B cell (primary cell): Measurements from ENCODE around the gene BMP7. TPM values are rescaled to one million over a fixed set of nuclear protein-coding genes. Genes with fewer than 3 reads are reported as not detected.

ENCODE experiments used
- ATAC-seq: fragments of 200-7000 bp; cut with Tn5 transposase; one replicate; pipeline ENCODE4 v1.10.0; 2021; ENCODE audit warnings: low read depth, mild to moderate bottlenecking, moderate number of reproducible peaks, moderate library complexity
- CTCF ChIA-PET: fragments of 350-600 bp; sonication (Branson Sonifier 250); formaldehyde crosslinking; loops from one replicate; lab custom pipeline; 2021; ENCODE audit warnings: antibody characterized with exemption, inconsistent platforms; lab: Charles Lee
- POLR2A ChIA-PET: fragments of 350-600 bp; sonication (Branson Sonifier 250); formaldehyde crosslinking; loops from one replicate; lab custom pipeline; 2021; ENCODE audit warnings: antibody characterized with exemption; lab: Charles Lee
- DNase-seq: peaks from one replicate; pipeline ENCODE4 v3.0.0; 2013
- H2AFZ ChIP-seq: 2 replicates; pipeline ENCODE4 v1.6.1; 2012; ENCODE audit warnings: mild to moderate bottlenecking, low read depth, low read length; ENCODE audit not compliant: insufficient read depth, poor library complexity, severe bottlenecking
- H3K27ac ChIP-seq, 2 donors: 1 replicate in 1 of 2; 2 replicates in 1 of 2; pipeline ENCODE4 v1.5.1; 2012 to 2013; ENCODE audit warnings: low read length in 2 of 2, mild to moderate bottlenecking in 2 of 2, moderate library complexity in 1 of 2
- H3K27me3 ChIP-seq, 4 experiments: fragments of 200-600 bp in 1 of 4; sonication (generic) in 1 of 4; replicated peaks in 1 of 4; 1 replicate in 2 of 4; 2 replicates in 2 of 4; pipeline versions ENCODE4 v1.6.1 to v1.7.0; 2013 to 2016; ENCODE audit warnings: low read length in 3 of 4, mild to moderate bottlenecking in 2 of 4, mixed read lengths in 1 of 4, moderate library complexity in 1 of 4; ENCODE audit not compliant: insufficient read depth in 4 of 4, control insufficient read depth in 3 of 4; ENCODE audit errors: control extremely low read depth in 1 of 4
- H3K36me3 ChIP-seq, 2 experiments: replicated peaks in 1 of 2; 1 replicate in 1 of 2; 2 replicates in 1 of 2; pipeline versions ENCODE4 v1.6.1 to v1.7.1; 2013; ENCODE audit warnings: low read length in 1 of 2; ENCODE audit not compliant: insufficient read depth in 2 of 2, control insufficient read depth in 1 of 2; ENCODE audit errors: control extremely low read depth in 1 of 2, extremely low read depth in 1 of 2
- H3K4me1 ChIP-seq, 2 donors: fragments of 200-600 bp in 1 of 2; sonication (generic) in 1 of 2; 1 replicate in 1 of 2; 2 replicates in 1 of 2; pipeline versions ENCODE4 v1.5.1 to v1.6.1; 2013 to 2017; ENCODE audit warnings: low read length in 2 of 2; ENCODE audit not compliant: control insufficient read depth in 2 of 2, insufficient read depth in 2 of 2
- H3K4me2 ChIP-seq: replicated peaks from 2 replicates; pipeline ENCODE3; 2012; ENCODE audit warnings: mild to moderate bottlenecking, low read depth, low read length; ENCODE audit not compliant: poor library complexity, severe bottlenecking
- H3K4me3 ChIP-seq, 5 experiments: fragments of 200-600 bp in 1 of 5; sonication (generic) in 1 of 5; 1 replicate in 3 of 5; 2 replicates in 2 of 5; pipeline versions ENCODE4 v1.5.1 to v1.7.0; 2011 to 2016; ENCODE audit warnings: low read length in 4 of 5, mild to moderate bottlenecking in 4 of 5, low read depth in 2 of 5, control low read depth in 1 of 5, moderate library complexity in 1 of 5; ENCODE audit not compliant: insufficient read depth in 1 of 5; ENCODE audit errors: control extremely low read depth in 1 of 5, extremely low read depth in 1 of 5
- H3K79me2 ChIP-seq: fragments of 200-600 bp; sonication (generic); one replicate; pipeline ENCODE4 v1.6.0; 2016; ENCODE audit warnings: low read length; ENCODE audit not compliant: control insufficient read depth, insufficient read depth
- H3K9ac ChIP-seq: fragments of 200-600 bp; sonication (generic); 2 replicates; pipeline ENCODE4 v1.6.1; 2017; ENCODE audit warnings: mild to moderate bottlenecking, low read length, moderate library complexity
- H3K9me3 ChIP-seq, 3 donors: one replicate each; pipeline versions ENCODE4 v1.6.1 to v1.7.1; 2013; ENCODE audit warnings: low read length in 2 of 3; ENCODE audit not compliant: control insufficient read depth in 2 of 3, insufficient read depth in 1 of 3; ENCODE audit errors: control extremely low read depth in 1 of 3
- H4K20me1 ChIP-seq: 2 replicates; pipeline ENCODE4 v1.6.0; 2012; ENCODE audit warnings: mild to moderate bottlenecking, low read length; ENCODE audit not compliant: insufficient read depth, control insufficient read depth, poor library complexity, severe bottlenecking
- H3K27ac Mint-ChIP-seq: one replicate; pipeline ENCODE4 v1.8.0; 2021; ENCODE audit warnings: mixed read lengths
- H3K27me3 Mint-ChIP-seq: one replicate; pipeline ENCODE4 v1.8.0; 2021; ENCODE audit warnings: mixed read lengths
- H3K4me1 Mint-ChIP-seq: one replicate; pipeline ENCODE4 v1.8.0; 2021; ENCODE audit warnings: mixed read lengths
- H3K4me3 Mint-ChIP-seq: one replicate; pipeline ENCODE4 v1.8.0; 2021; ENCODE audit warnings: mixed read lengths
- H3K9me3 Mint-ChIP-seq: one replicate; pipeline ENCODE4 v1.8.0; 2022; ENCODE audit warnings: mixed read lengths; ENCODE audit not compliant: insufficient read depth
- EZH2 ChIP-seq: IDR thresholded peaks from 2 replicates; pipeline ENCODE4 v1.6.1; 2012; ENCODE audit warnings: borderline replicate concordance, low read depth, mild to moderate bottlenecking, moderate library complexity, low read length; ENCODE audit not compliant: insufficient read depth, poor library complexity, severe bottlenecking
- WGBS: methylation state at CpG from one replicate; pipeline ENCODE4 v1.1.5; 2013; ENCODE audit warnings: missing lambda C conversion rate; ENCODE audit not compliant: insufficient coverage; 5-methylcytosine and 5-hydroxymethylcytosine counted together
- intact Hi-C: fragments of 100-400 bp; cut with micrococcal nuclease; formaldehyde crosslinking; loops from one replicate; pipeline ENCODE4 v1.10.0; 2022
- polyA plus RNA-seq: library from polyadenylated mRNA; depleted of rRNA; stranded (reverse); fragments of >200 nt; gene quantifications from 2 replicates; pipeline ENCODE4 v1.2.3, GENCODE V29; 2012
- total RNA-seq, 2 donors: library from RNA; stranded (reverse); fragments of 120-200 nt in 1 of 2; gene quantifications; 1 replicate in 1 of 2; 2 replicates in 1 of 2; pipeline versions ENCODE4 v1.2.3 to v1.2.4, GENCODE V29; 2013 to 2022
- TF ChIP-seq, protein P1 (sequence below): fragments of 200-600 bp; IDR thresholded peaks from one replicate; pipeline ENCODE4 v1.8.0; 2022; ENCODE audit warnings: antibody characterized with exemption, mild to moderate bottlenecking

Gene BMP7
- total and polyA plus RNA-seq, 2 donors (not counting 1 experiment from before 2014, with no cell fraction given), result not detected

- no peak for DNase-seq
- H3K4me1 ChIP-seq, result no peaks in the 10 kb centered on the region
- ChIA-PET POLR2A (no interaction called here), CTCF (no interaction called here)
- no peak overlapping the region for H2AFZ ChIP-seq
- H3K4me3 ChIP-seq, result no peak overlapping the region
- Mint-ChIP-seq H3K4me3 (no peak overlapping the region), H3K27me3 (peaks cover 13% of the 10 kb centered on the region), H3K9me3 (no peaks in the 10 kb centered on the region), H3K4me1 (no peaks in the 10 kb centered on the region), H3K27ac (no peak overlapping the region)
- H3K9ac ChIP-seq, result no peak overlapping the region
- peaks cover 0 to 5% (median 0%) of the 10 kb centered on the region in 3 donors for H3K9me3 ChIP-seq
- ATAC-seq, result no peak
- TF ChIP-seq, protein P1, sequence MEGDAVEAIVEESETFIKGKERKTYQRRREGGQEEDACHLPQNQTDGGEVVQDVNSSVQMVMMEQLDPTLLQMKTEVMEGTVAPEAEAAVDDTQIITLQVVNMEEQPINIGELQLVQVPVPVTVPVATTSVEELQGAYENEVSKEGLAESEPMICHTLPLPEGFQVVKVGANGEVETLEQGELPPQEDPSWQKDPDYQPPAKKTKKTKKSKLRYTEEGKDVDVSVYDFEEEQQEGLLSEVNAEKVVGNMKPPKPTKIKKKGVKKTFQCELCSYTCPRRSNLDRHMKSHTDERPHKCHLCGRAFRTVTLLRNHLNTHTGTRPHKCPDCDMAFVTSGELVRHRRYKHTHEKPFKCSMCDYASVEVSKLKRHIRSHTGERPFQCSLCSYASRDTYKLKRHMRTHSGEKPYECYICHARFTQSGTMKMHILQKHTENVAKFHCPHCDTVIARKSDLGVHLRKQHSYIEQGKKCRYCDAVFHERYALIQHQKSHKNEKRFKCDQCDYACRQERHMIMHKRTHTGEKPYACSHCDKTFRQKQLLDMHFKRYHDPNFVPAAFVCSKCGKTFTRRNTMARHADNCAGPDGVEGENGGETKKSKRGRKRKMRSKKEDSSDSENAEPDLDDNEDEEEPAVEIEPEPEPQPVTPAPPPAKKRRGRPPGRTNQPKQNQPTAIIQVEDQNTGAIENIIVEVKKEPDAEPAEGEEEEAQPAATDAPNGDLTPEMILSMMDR, result no peak
- no peak for TF ChIP-seq EZH2
- no peaks in the 10 kb centered on the region for H4K20me1 ChIP-seq
- H3K27ac ChIP-seq, result no peak overlapping the region
- no peak overlapping the region for H3K4me2 ChIP-seq
- WGBS, result 88% methylated on average over 9 of the region's 17 CpGs
- intact Hi-C loops, result no loop called here
- no peaks in the 10 kb centered on the region for H3K79me2 ChIP-seq
- no peaks in the 10 kb centered on the region for H3K27me3 ChIP-seq
- no peaks in the 10 kb centered on the region for H3K36me3 ChIP-seq
Observed at GRCh38 chr20:57138198-57138995, 128.0 kb downstream of the BMP7 start.

DNA sequence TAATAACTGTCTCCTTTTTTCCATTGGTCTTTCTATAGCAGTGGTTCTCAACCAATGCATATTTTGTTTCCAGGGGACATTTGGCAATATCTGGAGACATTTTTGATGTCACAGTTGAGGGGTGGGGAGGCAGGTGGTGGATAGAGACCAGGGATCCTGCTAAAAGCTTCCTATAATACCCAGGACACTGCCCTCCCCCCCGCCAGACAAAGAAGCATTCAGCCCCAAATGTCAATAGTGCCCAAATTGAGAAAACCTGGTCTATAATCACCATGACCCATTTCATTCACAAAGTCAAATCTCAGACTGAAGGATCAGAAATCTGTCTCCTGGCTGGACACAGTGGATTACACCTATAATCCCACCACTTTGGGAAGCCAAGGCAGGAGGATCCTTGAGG lies 128.8 kb downstream of the BMP7 start:
- H3K27me3 Mint-ChIP-seq, result peaks cover 13% of the 10 kb centered on the region
- ChIA-PET CTCF (no interaction called here), POLR2A (no interaction called here)
- Histone ChIP-seq H3K27ac (no peak overlapping the region), H3K4me1 (no peaks in the 10 kb centered on the region), H3K36me3 (no peaks in the 10 kb centered on the region), H3K4me3 (no peak overlapping the region), H3K79me2 (no peaks in the 10 kb centered on the region), H3K9ac (no peak overlapping the region), H4K20me1 (no peaks in the 10 kb centered on the region), H3K27me3 (no peaks in the 10 kb centered on the region), H3K4me2 (no peak overlapping the region), H3K9me3 (peaks cover 0 to 5% (median 0%) of the 10 kb centered on the region in 3 donors), H2AFZ (no peak overlapping the region)
- intact Hi-C loops, result no loop called here
- no peaks in the 10 kb centered on the region for H3K4me1 Mint-ChIP-seq
- no peak overlapping the region for H3K4me3 Mint-ChIP-seq
- 90% methylated on average over 1 of the region's 1 CpG for WGBS
- TF ChIP-seq, protein P1, result no peak
- TF ChIP-seq EZH2, result no peak
- no peak overlapping the region for H3K27ac Mint-ChIP-seq
- ATAC-seq (no peak), DNase-seq (no peak)
- H3K9me3 Mint-ChIP-seq, result no peaks in the 10 kb centered on the region
